Fibroblast of lung (primary cell): ENCODE data around the gene DSCAML1. TPM values are rescaled to one million over a fixed set of nuclear protein-coding genes. Genes with fewer than 3 reads are reported as not detected.

Source experiments
- DNase-seq, 2 donors: peaks; one replicate each; pipeline versions ENCODE4 v3.0.0 to v3.0.0-alpha.2; 2010; ENCODE audit warnings: low read depth in 2 of 2
- H2AFZ ChIP-seq: 2 replicates; pipeline ENCODE4 v1.5.1; 2012; ENCODE audit warnings: low read length, control low read depth, inconsistent platforms
- H3K27ac ChIP-seq: 2 replicates; pipeline ENCODE4 v1.5.1; 2011; ENCODE audit warnings: low read length, control low read depth; ENCODE audit not compliant: insufficient read depth
- H3K27me3 ChIP-seq: 2 replicates; pipeline ENCODE4 v1.5.1; 2011; ENCODE audit warnings: mild to moderate bottlenecking, low read length; ENCODE audit not compliant: control insufficient read depth, insufficient read depth
- H3K36me3 ChIP-seq: 2 replicates; pipeline ENCODE4 v1.5.1; 2011; ENCODE audit warnings: low read length; ENCODE audit not compliant: control insufficient read depth, insufficient read depth
- H3K4me1 ChIP-seq: 2 replicates; pipeline ENCODE4 v1.5.1; 2011; ENCODE audit warnings: low read length; ENCODE audit not compliant: control insufficient read depth, insufficient read depth; ENCODE audit errors: extremely low read depth
- H3K4me2 ChIP-seq: 2 replicates; pipeline ENCODE4 v1.5.1; 2011; ENCODE audit warnings: low read length, control low read depth; ENCODE audit not compliant: insufficient read depth; ENCODE audit errors: extremely low read depth
- H3K4me3 ChIP-seq, 4 experiments: fragments of 200-600 bp in 1 of 4; sonication (generic) in 1 of 4; replicated peaks in 1 of 4; 2 replicates each; pipeline ENCODE4 v1.5.1; 2011 to 2016; ENCODE audit warnings: low read length in 4 of 4, low read depth in 3 of 4, mild to moderate bottlenecking in 3 of 4, control low read depth in 2 of 4, inconsistent platforms in 1 of 4, mixed read lengths in 1 of 4; ENCODE audit not compliant: insufficient read depth in 1 of 4; ENCODE audit errors: control extremely low read depth in 1 of 4
- H3K79me2 ChIP-seq: 2 replicates; pipeline ENCODE4 v1.5.1; 2012; ENCODE audit warnings: mild to moderate bottlenecking, low read length, inconsistent platforms; ENCODE audit not compliant: control insufficient read depth, insufficient read depth
- H3K9ac ChIP-seq: 2 replicates; pipeline ENCODE4 v1.5.1; 2011; ENCODE audit warnings: mild to moderate bottlenecking, low read length, control low read depth; ENCODE audit not compliant: insufficient read depth
- H3K9me3 ChIP-seq: 2 replicates; pipeline ENCODE4 v1.5.1; 2012; ENCODE audit warnings: low read depth, low read length; ENCODE audit not compliant: control insufficient read depth, insufficient read depth
- H4K20me1 ChIP-seq: 2 replicates; pipeline ENCODE4 v1.5.1; 2011; ENCODE audit warnings: low read length; ENCODE audit not compliant: control insufficient read depth, insufficient read depth; ENCODE audit errors: extremely low read depth
- CTCF ChIP-seq, 2 donors: IDR thresholded peaks in 1 of 2; conservative IDR thresholded peaks in 1 of 2; 1 replicate in 1 of 2; 2 replicates in 1 of 2; pipeline ENCODE4 v1.5.1; 2011 to 2012; ENCODE audit warnings: low read length in 2 of 2, control low read depth in 1 of 2, inconsistent platforms in 1 of 2, low read depth in 1 of 2, mild to moderate bottlenecking in 1 of 2
- EZH2 ChIP-seq: IDR thresholded peaks from 2 replicates; pipeline ENCODE4 v1.5.1; 2012; ENCODE audit warnings: low read length, control low read depth, mild to moderate bottlenecking; ENCODE audit errors: missing control alignments
- polyA plus RNA-seq, 2 donors: library from polyadenylated mRNA; depleted of rRNA in 1 of 2; stranded (reverse) in 1 of 2; unstranded in 1 of 2; fragments of >200 nt; gene quantifications; 2 replicates each; pipeline ENCODE4 v1.2.1, GENCODE V29; 2011 to 2012; ENCODE audit warnings: missing spikeins in 1 of 2
- total RNA-seq: library from RNA; depleted of rRNA; stranded (reverse); fragments of >200 nt; gene quantifications from 2 replicates; pipeline ENCODE4 v1.2.1, GENCODE V29; 2014

Gene DSCAML1
- total and polyA plus RNA-seq, 2 donors (not counting 1 experiment from before 2014, with no cell fraction given), result not detected

GRCh38 chr11:117822074-117823033, 25.3 kb upstream of the DSCAML1 start:
- no peaks in the 10 kb centered on the region for H4K20me1 ChIP-seq
- H3K4me1 ChIP-seq, result peaks cover 4% of the 10 kb centered on the region
- no peak overlapping the region for H2AFZ ChIP-seq
- H3K27me3 ChIP-seq, result no peaks in the 10 kb centered on the region
- no peak overlapping the region for H3K9ac ChIP-seq
- no peaks in the 10 kb centered on the region for H3K36me3 ChIP-seq
- no peak overlapping the region for H3K4me2 ChIP-seq
- H3K27ac ChIP-seq, result no peak overlapping the region
- TF ChIP-seq EZH2 (no peak), CTCF (conservative IDR thresholded peaks at IDR 0.05 in 1 of 2, IDR thresholded peaks at IDR 0.05 in 1 of 2; ENCODE audit: low read depth in 1 of 2, low read length in 2 of 2) (peak; percentile 29 to 69)
- no peak for DNase-seq
- no peaks in the 10 kb centered on the region for H3K79me2 ChIP-seq
- H3K9me3 ChIP-seq, result no peaks in the 10 kb centered on the region
- no peak overlapping the region for H3K4me3 ChIP-seq

- DNase-seq, result no peak
- Histone ChIP-seq H3K27ac (no peak overlapping the region), H2AFZ (no peak overlapping the region), H3K9me3 (no peaks in the 10 kb centered on the region), H3K36me3 (no peaks in the 10 kb centered on the region), H3K9ac (no peak overlapping the region), H3K27me3 (no peaks in the 10 kb centered on the region), H3K79me2 (no peaks in the 10 kb centered on the region), H3K4me1 (peaks cover 4% of the 10 kb centered on the region), H4K20me1 (no peaks in the 10 kb centered on the region), H3K4me2 (no peak overlapping the region), H3K4me3 (no peak overlapping the region)
- TF ChIP-seq CTCF (conservative IDR thresholded peaks at IDR 0.05 in 1 of 2, IDR thresholded peaks at IDR 0.05 in 1 of 2; ENCODE audit: low read depth in 1 of 2, low read length in 2 of 2) (no peak), EZH2 (no peak)
Measured at GRCh38 chr11:117821431-117821830, 24.4 kb upstream of the DSCAML1 start.

GRCh38 chr11:117820516-117820915, 23.5 kb upstream of the DSCAML1 start:
- DNase-seq, result no peak
- TF ChIP-seq CTCF (conservative IDR thresholded peaks at IDR 0.05 in 1 of 2, IDR thresholded peaks at IDR 0.05 in 1 of 2; ENCODE audit: low read depth in 1 of 2, low read length in 2 of 2) (no peak), EZH2 (no peak)
- Histone ChIP-seq H3K9me3 (no peaks in the 10 kb centered on the region), H3K4me3 (no peak overlapping the region), H3K27ac (no peak overlapping the region), H2AFZ (no peak overlapping the region), H3K9ac (no peak overlapping the region), H3K27me3 (no peaks in the 10 kb centered on the region), H3K4me2 (no peak overlapping the region), H3K79me2 (no peaks in the 10 kb centered on the region), H3K36me3 (no peaks in the 10 kb centered on the region), H4K20me1 (no peaks in the 10 kb centered on the region), H3K4me1 (peaks cover 4% of the 10 kb centered on the region)
